Left ventricle myocardium inferior (tissue), 1 donor: ENCODE data around the gene RNF123. TPM values are rescaled to one million over a fixed set of nuclear protein-coding genes. Genes with fewer than 3 reads are reported as not detected.
A peak's percentile ranks its signal among the peaks of the same experiment; 100 is the strongest.

Source experiments
- DNase-seq: peaks from one replicate; pipeline ENCODE4 v3.0.0-alpha.2; 2020
- H3K27ac ChIP-seq: fragments of 200-600 bp; replicated peaks from 2 replicates; pipeline ENCODE4 v1.8.0; 2021
- H3K27me3 ChIP-seq: fragments of 200-600 bp; 2 replicates; pipeline ENCODE4 v1.8.0; 2021; ENCODE audit warnings: low read depth
- H3K36me3 ChIP-seq: fragments of 200-600 bp; 2 replicates; pipeline ENCODE4 v1.8.0; 2021
- H3K4me1 ChIP-seq: fragments of 200-600 bp; 2 replicates; pipeline ENCODE4 v1.8.0; 2021
- H3K4me3 ChIP-seq: fragments of 200-600 bp; 2 replicates; pipeline ENCODE4 v1.8.0; 2021; ENCODE audit warnings: mild to moderate bottlenecking, moderate library complexity
- H3K9me3 ChIP-seq: fragments of 200-600 bp; replicated peaks from 2 replicates; pipeline ENCODE4 v1.8.0; 2021
- CTCF ChIP-seq: fragments of 200-600 bp; IDR thresholded peaks from 2 replicates; pipeline ENCODE4 v1.8.0; 2021; ENCODE audit warnings: antibody characterized with exemption, mild to moderate bottlenecking, borderline replicate concordance
- intact Hi-C: fragments of 100-400 bp; cut with micrococcal nuclease; formaldehyde crosslinking; loops from one replicate; pipeline ENCODE4 v1.11.0; 2022
- total RNA-seq: library from RNA; stranded (reverse); fragmentation: NEBNext Ultra II Directional; extraction: Animal tissue kit (Norgen Biotek cat#: 25700); gene quantifications from one replicate; pipeline ENCODE4 v1.2.1, GENCODE V29; 2021
- donor health status: DM: no; HTN: yes; CAD: no; lungs with severe emphysema.

The RNF123 gene
- total RNA-seq, 1 donor from 2014 or later: 48.6 TPM

- no peak for TF ChIP-seq CTCF
- Histone ChIP-seq H3K36me3 (no peaks in the 10 kb centered on the region), H3K27ac (no peak overlapping the region), H3K9me3 (no peaks in the 10 kb centered on the region), H3K4me1 (peaks cover 27% of the 10 kb centered on the region), H3K27me3 (no peaks in the 10 kb centered on the region), H3K4me3 (no peak overlapping the region)
- intact Hi-C loops: no loop called here
- no peak for DNase-seq
Observed at GRCh38 chr3:49669352-49669751, 20.0 kb upstream of the RNF123 start.

- Histone ChIP-seq H3K27ac (no peak overlapping the region), H3K4me3 (no peak overlapping the region), H3K36me3 (peaks cover 4% of the 10 kb centered on the region), H3K27me3 (no peaks in the 10 kb centered on the region), H3K4me1 (peaks cover 34% of the 10 kb centered on the region), H3K9me3 (no peaks in the 10 kb centered on the region)
- DNase-seq: no peak
- intact Hi-C loops: loop anchor here (2.0 kb wide), 1 partner anchor 132 kb away; no protein-coding TSS in a partner anchor
- no peak for TF ChIP-seq CTCF
Observed at GRCh38 chr3:49670940-49671290, 18.4 kb upstream of the RNF123 start.

- H3K9me3 ChIP-seq: no peaks in the 10 kb centered on the region
- H3K36me3 ChIP-seq: peaks cover 11% of the 10 kb centered on the region
- TF ChIP-seq CTCF: peak; percentile 83
- no peaks in the 10 kb centered on the region for H3K27me3 ChIP-seq
- no peak overlapping the region for H3K4me3 ChIP-seq
- peaks cover 33% of the 10 kb centered on the region for H3K4me1 ChIP-seq
- DNase-seq: peak; percentile 52
- no peak overlapping the region for H3K27ac ChIP-seq
- intact Hi-C loops: loop anchor here (2.0 kb wide), 1 partner anchor 133 kb away; no protein-coding TSS in a partner anchor
Observed at GRCh38 chr3:49671291-49672288, 17.8 kb upstream of the RNF123 start.

- Histone ChIP-seq H3K27me3 (no peaks in the 10 kb centered on the region), H3K4me1 (peaks cover 33% of the 10 kb centered on the region), H3K9me3 (no peaks in the 10 kb centered on the region), H3K4me3 (peak overlapping the region; percentile 88), H3K36me3 (peaks cover 27% of the 10 kb centered on the region), H3K27ac (peak overlapping the region; percentile 97)
- no peak for TF ChIP-seq CTCF
- DNase-seq: no peak
- intact Hi-C loops: no loop called here
Observed at GRCh38 chr3:49673121-49673714, 16.1 kb upstream of the RNF123 start.

GRCh38 chr3:49673715-49674496 lies 15.5 kb upstream of the RNF123 start, which contains the start of gene APEH:
Gene APEH (plus strand): TSS chr3:49674351. CDS start chr3:49674402, 51 bp downstream.
- no peaks in the 10 kb centered on the region for H3K9me3 ChIP-seq
- H3K27me3 ChIP-seq: no peaks in the 10 kb centered on the region
- no peak for TF ChIP-seq CTCF
- intact Hi-C loops: no loop called here
- H3K36me3 ChIP-seq: peaks cover 34% of the 10 kb centered on the region
- peak within 1 kb of the TSS; percentile 88 for H3K4me3 ChIP-seq
- peaks cover 33% of the 10 kb centered on the region for H3K4me1 ChIP-seq
- H3K27ac ChIP-seq: peak within 1 kb of the TSS; percentile 97
- DNase-seq: peak; percentile 96
